Measurements from ENCODE around the gene TOR2A. TPM values are rescaled to one million over a fixed set of nuclear protein-coding genes. Genes with fewer than 3 reads are reported as not detected.

Gene TOR2A
- total and polyA plus RNA-seq, 8 donors: 5.0 to 87.8 (median 11.1) TPM

DNA sequence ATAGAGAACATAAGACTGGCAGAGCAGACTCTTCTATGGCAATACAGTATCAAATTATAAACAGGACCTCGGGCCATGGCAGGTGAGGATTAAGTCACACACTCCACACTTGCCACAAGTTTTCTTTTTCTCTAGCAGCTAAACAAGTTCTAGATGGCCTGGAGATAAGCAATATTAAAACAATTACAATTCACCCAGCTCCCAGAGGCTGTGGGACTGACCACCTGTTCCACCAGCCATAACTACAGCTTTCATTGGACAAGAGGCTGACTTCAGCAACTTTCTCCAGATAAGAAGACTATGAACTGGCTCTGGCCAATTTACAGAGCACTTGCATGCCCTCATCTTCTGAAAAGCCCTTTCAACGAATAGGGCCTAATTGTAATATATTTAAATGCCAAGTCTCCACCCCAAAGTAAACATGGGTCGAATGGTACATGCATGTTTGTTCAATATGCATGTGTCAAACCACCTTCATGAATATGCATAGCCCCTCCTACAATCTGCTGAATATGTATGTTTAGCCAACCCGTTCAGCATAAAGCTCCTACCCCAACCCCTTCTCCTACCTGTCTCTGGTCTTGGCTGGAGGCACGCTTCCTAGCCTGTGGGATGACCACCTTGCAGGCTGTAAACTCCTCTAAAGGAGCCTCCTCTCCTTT is 34.4 kb downstream of the TOR2A start:
- TF ChIP-seq, protein P1, sequence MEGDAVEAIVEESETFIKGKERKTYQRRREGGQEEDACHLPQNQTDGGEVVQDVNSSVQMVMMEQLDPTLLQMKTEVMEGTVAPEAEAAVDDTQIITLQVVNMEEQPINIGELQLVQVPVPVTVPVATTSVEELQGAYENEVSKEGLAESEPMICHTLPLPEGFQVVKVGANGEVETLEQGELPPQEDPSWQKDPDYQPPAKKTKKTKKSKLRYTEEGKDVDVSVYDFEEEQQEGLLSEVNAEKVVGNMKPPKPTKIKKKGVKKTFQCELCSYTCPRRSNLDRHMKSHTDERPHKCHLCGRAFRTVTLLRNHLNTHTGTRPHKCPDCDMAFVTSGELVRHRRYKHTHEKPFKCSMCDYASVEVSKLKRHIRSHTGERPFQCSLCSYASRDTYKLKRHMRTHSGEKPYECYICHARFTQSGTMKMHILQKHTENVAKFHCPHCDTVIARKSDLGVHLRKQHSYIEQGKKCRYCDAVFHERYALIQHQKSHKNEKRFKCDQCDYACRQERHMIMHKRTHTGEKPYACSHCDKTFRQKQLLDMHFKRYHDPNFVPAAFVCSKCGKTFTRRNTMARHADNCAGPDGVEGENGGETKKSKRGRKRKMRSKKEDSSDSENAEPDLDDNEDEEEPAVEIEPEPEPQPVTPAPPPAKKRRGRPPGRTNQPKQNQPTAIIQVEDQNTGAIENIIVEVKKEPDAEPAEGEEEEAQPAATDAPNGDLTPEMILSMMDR (IDR thresholded peaks at IDR 0.05): no peak
- TF ChIP-seq POLR2A (IDR thresholded peaks at IDR 0.05) (no peak), EP300 (IDR thresholded peaks at IDR 0.05) (no peak), POLR2AphosphoS5 (IDR thresholded peaks at IDR 0.05) (no peak)
- no peaks in the 10 kb centered on the region for H3K36me3 ChIP-seq
- peaks cover 0 to 25% (median 13%) of the 10 kb centered on the region in 4 donors for H3K4me1 ChIP-seq
- no peaks in the 10 kb centered on the region for H3K9me3 ChIP-seq
- peak overlapping the region in 2 of 5 donors; percentile 82 to 91 for H3K27ac ChIP-seq
- DNase-seq: no peak
- 49 to 71% (median 61%) methylated on average over 5 of the region's 5 CpGs for WGBS, 5 donors
- intact Hi-C loops (cut with DNase I; ENCODE audit: low total_unique reads): no loop called here
- H3K4me3 ChIP-seq: no peak overlapping the region
- H3K27me3 ChIP-seq: peaks cover 0 to 5% (median 0%) of the 10 kb centered on the region in 3 donors

DNA sequence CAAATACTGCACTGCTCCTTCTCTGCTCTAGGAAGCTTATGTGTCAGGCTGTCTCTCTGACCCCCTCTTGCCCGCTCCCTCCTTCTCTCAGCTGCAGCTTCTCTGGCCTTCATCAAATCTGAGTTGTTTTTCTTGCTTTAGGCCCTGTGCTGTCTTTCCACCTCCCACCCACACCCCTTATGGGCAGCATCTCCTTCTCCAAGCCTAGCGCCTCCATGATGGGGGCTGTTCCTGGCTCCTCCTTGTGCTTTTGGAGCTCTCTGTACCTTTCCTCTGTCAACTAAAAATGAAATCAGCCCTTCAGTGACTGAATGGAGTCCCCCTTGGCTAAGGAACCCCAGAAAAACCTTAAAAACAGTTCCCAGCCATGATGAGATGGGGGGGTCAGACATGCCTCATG is 35.0 kb downstream of the TOR2A start:
- Histone ChIP-seq H3K9me3 (no peaks in the 10 kb centered on the region), H3K4me3 (no peak overlapping the region), H3K27ac (peak overlapping the region in 4 of 5 donors; percentile 79 to 91 (median 84)), H3K4me1 (peaks cover 0 to 25% (median 13%) of the 10 kb centered on the region in 4 donors), H3K36me3 (no peaks in the 10 kb centered on the region), H3K27me3 (peaks cover 0 to 2% (median 0%) of the 10 kb centered on the region in 3 donors)
- TF ChIP-seq POLR2AphosphoS5 (IDR thresholded peaks at IDR 0.05) (no peak), EP300 (IDR thresholded peaks at IDR 0.05) (no peak), POLR2A (IDR thresholded peaks at IDR 0.05) (no peak)
- TF ChIP-seq, protein P1 (IDR thresholded peaks at IDR 0.05): no peak
- WGBS, 5 donors: 90 to 100% (median 96%) methylated on average over 2 of the region's 2 CpGs
- DNase-seq: no peak
- intact Hi-C loops (cut with DNase I; ENCODE audit: low total_unique reads): no loop called here

DNA sequence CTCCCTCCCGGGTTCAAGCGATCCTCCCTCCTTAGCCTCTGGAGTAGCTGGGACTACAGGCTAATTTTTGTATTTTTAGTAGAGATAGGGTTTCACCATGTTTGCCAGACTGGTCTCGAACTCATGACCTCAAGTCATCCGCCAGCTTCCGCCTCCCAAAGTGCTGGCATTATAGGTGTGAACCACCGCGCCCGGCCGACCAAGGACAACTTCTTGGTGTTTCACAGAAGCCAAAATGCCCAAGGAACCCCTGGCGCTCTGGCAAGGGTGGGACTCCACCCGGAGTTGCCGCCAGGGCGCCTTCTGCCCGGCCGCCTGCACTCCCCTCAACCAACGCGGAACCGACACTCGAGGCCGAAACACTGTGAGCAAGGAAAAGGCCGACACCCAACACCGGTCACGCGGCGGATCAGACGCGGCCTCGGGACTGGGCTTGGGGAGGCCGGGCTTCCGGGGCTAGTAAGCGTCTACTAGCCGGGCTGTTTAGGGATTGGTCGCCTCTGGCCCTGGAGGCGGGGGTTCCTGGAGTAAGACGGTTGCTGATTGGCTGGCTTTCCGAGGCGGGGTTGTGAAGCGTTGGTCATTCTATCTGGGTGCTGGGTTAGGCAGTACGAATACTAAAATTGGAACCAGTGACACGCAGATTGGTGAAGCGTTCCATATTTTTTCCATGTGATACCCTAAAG is 36.0 kb downstream of the TOR2A start:
- TF ChIP-seq POLR2AphosphoS5 (IDR thresholded peaks at IDR 0.05) (peak; percentile 77 to 85 (median 79)), EP300 (IDR thresholded peaks at IDR 0.05) (no peak)
- TF ChIP-seq, protein P1 (IDR thresholded peaks at IDR 0.05): peak in 1 of 7 experiments; percentile 24
- DNase-seq: peak; percentile 96 to 98
- H3K4me1 ChIP-seq: peaks cover 0 to 25% (median 13%) of the 10 kb centered on the region in 4 donors
- H3K9me3 ChIP-seq: no peaks in the 10 kb centered on the region
- H3K36me3 ChIP-seq: peaks cover 0 to 5% (median 0%) of the 10 kb centered on the region in 4 donors
- intact Hi-C loops (cut with DNase I; ENCODE audit: low total_unique reads): no loop called here
- H3K4me3 ChIP-seq: peak overlapping the region; percentile 21 to 36 (median 30)
- no peaks in the 10 kb centered on the region for H3K27me3 ChIP-seq
- WGBS, 5 donors: 10 to 23% (median 15%) methylated on average over 32 to 41 of the region's 41 CpGs
- peak overlapping the region; percentile 79 to 91 (median 86) for H3K27ac ChIP-seq

DNA sequence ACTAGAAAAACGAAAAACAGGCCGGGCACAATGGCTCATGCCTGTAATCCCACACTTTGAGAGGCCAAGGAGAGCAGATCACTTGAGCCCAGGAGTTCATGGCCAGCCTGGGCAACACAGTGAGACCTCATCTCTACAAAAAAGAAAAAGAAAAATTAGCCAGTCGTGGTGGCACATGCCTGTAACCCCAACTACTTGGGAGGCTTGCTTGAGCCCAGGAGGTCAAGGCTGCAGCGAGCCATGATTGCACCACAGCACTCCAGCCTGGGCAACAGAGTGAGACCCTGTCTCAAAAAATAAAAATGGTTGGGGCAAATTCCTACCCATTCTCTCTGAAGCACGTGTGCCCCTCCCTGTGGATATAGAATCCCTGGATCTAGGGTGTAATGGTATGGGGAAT is 36.7 kb downstream of the TOR2A start:
- WGBS, 5 donors: 90 to 94% (median 93%) methylated on average over 5 of the region's 5 CpGs
- Histone ChIP-seq H3K4me3 (no peak overlapping the region), H3K36me3 (peaks cover 0 to 9% (median 2%) of the 10 kb centered on the region in 4 donors), H3K27me3 (no peaks in the 10 kb centered on the region), H3K4me1 (peaks cover 0 to 25% (median 13%) of the 10 kb centered on the region in 4 donors), H3K27ac (peak overlapping the region in 4 of 5 donors; percentile 79 to 91 (median 84)), H3K9me3 (no peaks in the 10 kb centered on the region)
- intact Hi-C loops (cut with DNase I; ENCODE audit: low total_unique reads): no loop called here
- no peak for DNase-seq
- no peak for TF ChIP-seq POLR2AphosphoS5 (IDR thresholded peaks at IDR 0.05)
- no peak for TF ChIP-seq POLR2A (IDR thresholded peaks at IDR 0.05)
- no peak for TF ChIP-seq EP300 (IDR thresholded peaks at IDR 0.05)
- TF ChIP-seq, protein P1 (IDR thresholded peaks at IDR 0.05): no peak
